WTC11 (cell line): ENCODE results near the gene PNLDC1. TPM values are rescaled to one million over a fixed set of nuclear protein-coding genes. Genes with fewer than 3 reads are reported as not detected.

ENCODE experiments used
- ATAC-seq: fragments of 200-7000 bp; cut with Tn5 transposase; 2 replicates; pipeline ENCODE4 v1.10.0; 2021; ENCODE audit warnings: mild to moderate bottlenecking, moderate library complexity
- CTCF ChIA-PET: fragments of 300-600 bp; sonication (Branson Sonifier 250); formaldehyde crosslinking; loops from one replicate; lab custom pipeline; 2021; ENCODE audit warnings: antibody characterized with exemption; lab: Charles Lee
- POLR2A ChIA-PET: fragments of 350-600 bp; sonication (Branson Sonifier 250); formaldehyde crosslinking; loops from one replicate; lab custom pipeline; 2021; ENCODE audit warnings: antibody characterized with exemption; lab: Charles Lee
- DNase-seq: peaks from one replicate; pipeline ENCODE4 v3.0.0; 2021; ENCODE audit warnings: low spot score
- H3K27ac Mint-ChIP-seq: 2 replicates; pipeline ENCODE4 v1.8.0; 2021; ENCODE audit warnings: mixed read lengths
- H3K27me3 Mint-ChIP-seq: 2 replicates; pipeline ENCODE4 v1.8.0; 2021; ENCODE audit warnings: low read depth, mild to moderate bottlenecking, moderate library complexity, mixed read lengths
- H3K36me3 Mint-ChIP-seq: 2 replicates; pipeline ENCODE4 v1.8.0; 2021; ENCODE audit warnings: mixed read lengths
- H3K4me1 Mint-ChIP-seq: 2 replicates; pipeline ENCODE4 v1.8.0; 2022; ENCODE audit warnings: mixed read lengths
- H3K4me3 Mint-ChIP-seq: 2 replicates; pipeline ENCODE4 v1.8.0; 2021; ENCODE audit warnings: mild to moderate bottlenecking, moderate library complexity, mixed read lengths
- H3K9me3 Mint-ChIP-seq: 2 replicates; pipeline ENCODE4 v1.8.0; 2021; ENCODE audit warnings: mixed read lengths
- ATF1 ChIP-seq: sonication (generic); formaldehyde crosslinking; IDR thresholded peaks from 2 replicates; pipeline ENCODE4 v1.8.1; 2023; ENCODE audit warnings: mild to moderate bottlenecking, moderate library complexity, missing genetic modification reagents
- E2F4 ChIP-seq: sonication (generic); formaldehyde crosslinking; IDR thresholded peaks from 2 replicates; pipeline ENCODE4 v1.8.1; 2022; ENCODE audit warnings: low read depth, mild to moderate bottlenecking, moderate library complexity, missing genetic modification reagents, borderline replicate concordance
- GABPB1 ChIP-seq: sonication (generic); formaldehyde crosslinking; IDR thresholded peaks from 2 replicates; pipeline ENCODE4 v1.8.1; 2023; ENCODE audit warnings: mild to moderate bottlenecking, missing genetic modification reagents
- GRHL2 ChIP-seq: fragments of 250-450 bp; sonication (Bioruptor Pico); IDR thresholded peaks from 2 replicates; pipeline ENCODE4 v1.8.0; 2022; ENCODE audit warnings: mild to moderate bottlenecking, moderate library complexity; ENCODE audit not compliant: insufficient replicate concordance, severe bottlenecking
- IRF1 ChIP-seq: sonication (generic); formaldehyde crosslinking; IDR thresholded peaks from 2 replicates; pipeline ENCODE4 v1.8.0; 2023; ENCODE audit warnings: missing genetic modification reagents
- JAZF1 ChIP-seq: fragments of 250-450 bp; sonication (Bioruptor Pico); IDR thresholded peaks from 2 replicates; pipeline ENCODE4 v1.9.0; 2021; ENCODE audit warnings: moderate library complexity, mild to moderate bottlenecking, inconsistent platforms
- MYBL2 ChIP-seq: sonication (generic); formaldehyde crosslinking; IDR thresholded peaks from 2 replicates; pipeline ENCODE4 v1.8.1; 2023; ENCODE audit warnings: mild to moderate bottlenecking, moderate library complexity, missing genetic modification reagents
- NR1H2 ChIP-seq: sonication (generic); formaldehyde crosslinking; IDR thresholded peaks from 2 replicates; pipeline ENCODE4 v1.9.0; 2021; ENCODE audit warnings: mild to moderate bottlenecking, moderate library complexity, missing genetic modification reagents
- RELA ChIP-seq: sonication (generic); formaldehyde crosslinking; IDR thresholded peaks from 2 replicates; pipeline ENCODE4 v1.8.1; 2022; ENCODE audit warnings: missing genetic modification reagents, mild to moderate bottlenecking, borderline replicate concordance
- USF1 ChIP-seq: sonication (generic); formaldehyde crosslinking; IDR thresholded peaks from 2 replicates; pipeline ENCODE4 v1.8.0; 2022; ENCODE audit warnings: mild to moderate bottlenecking, missing genetic modification reagents
- ZNF138 ChIP-seq: sonication (generic); formaldehyde crosslinking; conservative IDR thresholded peaks from 2 replicates; pipeline ENCODE4 v1.8.1; 2022; ENCODE audit warnings: mild to moderate bottlenecking, moderate library complexity, missing genetic modification reagents
- ZNF281 ChIP-seq: sonication (generic); formaldehyde crosslinking; IDR thresholded peaks from 2 replicates; pipeline ENCODE4 v1.8.0; 2023; ENCODE audit warnings: mild to moderate bottlenecking, missing genetic modification reagents
- ZNF396 ChIP-seq: fragments of 250-450 bp; sonication (Bioruptor Pico); IDR thresholded peaks from 2 replicates; pipeline ENCODE4 v1.8.0; 2021; ENCODE audit warnings: mild to moderate bottlenecking, moderate library complexity, borderline replicate concordance
- total RNA-seq: library from RNA; stranded (reverse); gene quantifications from 3 replicates; pipeline ENCODE4 v1.2.3, GENCODE V29; 2021

The PNLDC1 gene
- total RNA-seq, 1 experiment from 2014 or later = 0.39 TPM

GRCh38 chr6:159778542-159779103 lies 21.5 kb upstream of the PNLDC1 start (continued):
- TF ChIP-seq ZNF281 = no peak

GRCh38 chr6:159788276-159788675 lies 11.8 kb upstream of the PNLDC1 start:
- ChIA-PET CTCF (interaction anchor here (2.5 kb wide), 1 partner anchor 65 kb away, joined by 18 read pairs; no protein-coding TSS in a partner anchor), POLR2A (interaction anchor here (0.5 to 3.5 kb wide), 5 partner anchors 26 to 324 kb away, joined by 3 to 32 read pairs (median 4); partner anchors contain the start of genes ACAT2 and WTAP)
- peaks cover 71% of the 10 kb centered on the region for H3K36me3 Mint-ChIP-seq
- H3K27ac Mint-ChIP-seq = peak overlapping the region; percentile 92
- no peak for ATAC-seq
- H3K9me3 Mint-ChIP-seq = no peaks in the 10 kb centered on the region
- H3K27me3 Mint-ChIP-seq = no peaks in the 10 kb centered on the region
- H3K4me1 Mint-ChIP-seq = peaks cover 36% of the 10 kb centered on the region
- no peak for TF ChIP-seq IRF1
- no peak for TF ChIP-seq ATF1
- no peak for TF ChIP-seq USF1
- TF ChIP-seq ZNF138 = no peak
- no peak for TF ChIP-seq ZNF396 (CRISPR knock-in tag)
- TF ChIP-seq GABPB1 (CRISPR knock-in tag) = no peak
- DNase-seq = no peak
- peak overlapping the region; percentile 99 for H3K4me3 Mint-ChIP-seq

- peaks cover 71% of the 10 kb centered on the region for H3K36me3 Mint-ChIP-seq
- ChIA-PET POLR2A (interaction anchor here (0.5 to 3.5 kb wide), 9 partner anchors 9 to 166 kb away, joined by 3 to 32 read pairs (median 4); partner anchors contain the start of genes ACAT2 and WTAP), CTCF (interaction anchor here (1.0 to 2.6 kb wide), 5 partner anchors 54 to 97 kb away, joined by 3 to 18 read pairs (median 8); partner anchors contain the start of gene SOD2)
- no peaks in the 10 kb centered on the region for H3K9me3 Mint-ChIP-seq
- peak overlapping the region; percentile 99 for H3K4me3 Mint-ChIP-seq
- no peaks in the 10 kb centered on the region for H3K27me3 Mint-ChIP-seq
- ATAC-seq = no peak
- peak overlapping the region; percentile 92 for H3K27ac Mint-ChIP-seq
- peak; percentile 32 for DNase-seq
- peaks cover 36% of the 10 kb centered on the region for H3K4me1 Mint-ChIP-seq
- TF ChIP-seq JAZF1 (CRISPR knock-in tag) = no peak
- TF ChIP-seq RELA = 0 out of 2 replicates have a peak, but pooled peaks have one; percentile 27
- no peak for TF ChIP-seq GRHL2 (CRISPR knock-in tag)
- TF ChIP-seq MYBL2 (CRISPR knock-in tag) = 0 out of 2 replicates have a peak, but pooled peaks have one; percentile 17
- 0 out of 2 replicates have a peak, but pooled peaks have one; percentile 48 for TF ChIP-seq NR1H2 (CRISPR knock-in tag)
- no peak; the same call in 1 of the 2 replicates for TF ChIP-seq E2F4 (CRISPR knock-in tag)
Observed at GRCh38 chr6:159788753-159789376, 11.2 kb upstream of the PNLDC1 start.
